DND-41 (cell line): ENCODE data around the gene SLC27A4.

ENCODE experiments used
- ATAC-seq: fragments of 200-7000 bp; cut with Tn5 transposase; 3 replicates; pipeline ENCODE4 v1.9.1; 2021; ENCODE audit warnings: low read depth; ENCODE audit not compliant: insufficient read depth
- DNase-seq: peaks from one replicate; pipeline ENCODE4 v3.0.0-alpha.2; 2020
- H2AFZ ChIP-seq: 2 replicates; pipeline ENCODE4 v1.6.0; 2012; ENCODE audit warnings: low read depth, low read length
- H3K27ac ChIP-seq: 2 replicates; pipeline ENCODE4 v1.5.1; 2012; ENCODE audit warnings: low read length, inconsistent platforms
- H3K27me3 ChIP-seq: fragments of 200-600 bp; sonication (generic); 2 replicates; pipeline ENCODE4 v1.6.0; 2012; ENCODE audit warnings: low read length, mild to moderate bottlenecking, inconsistent platforms; ENCODE audit not compliant: insufficient read depth, poor library complexity
- H3K36me3 ChIP-seq: 2 replicates; pipeline ENCODE4 v1.5.1; 2012; ENCODE audit warnings: low read length, inconsistent platforms; ENCODE audit not compliant: insufficient read depth
- H3K4me1 ChIP-seq: 2 replicates; pipeline ENCODE4 v1.5.1; 2012; ENCODE audit warnings: mild to moderate bottlenecking, low read length; ENCODE audit not compliant: insufficient read depth
- H3K4me2 ChIP-seq: 2 replicates; pipeline ENCODE4 v1.6.0; 2012; ENCODE audit warnings: mild to moderate bottlenecking, moderate library complexity, low read length, inconsistent platforms; ENCODE audit not compliant: insufficient read depth
- H3K4me3 ChIP-seq, 2 experiments: fragments of 200-600 bp in 1 of 2; shearing (Covaris generic) in 1 of 2; 2 replicates each; pipeline ENCODE4 v1.5.1; 2012 to 2016; ENCODE audit warnings: inconsistent platforms in 2 of 2, low read length in 2 of 2, mild to moderate bottlenecking in 2 of 2, low read depth in 1 of 2, moderate library complexity in 1 of 2
- H3K79me2 ChIP-seq: 2 replicates; pipeline ENCODE4 v1.6.0; 2012; ENCODE audit warnings: low read length, inconsistent platforms; ENCODE audit not compliant: insufficient read depth
- H3K9ac ChIP-seq: 2 replicates; pipeline ENCODE4 v1.6.0; 2012; ENCODE audit warnings: low read depth, mild to moderate bottlenecking, inconsistent platforms, low read length, moderate library complexity
- H3K9me3 ChIP-seq: 2 replicates; pipeline ENCODE4 v1.5.1; 2012; ENCODE audit warnings: low read length, moderate library complexity, mild to moderate bottlenecking, inconsistent platforms; ENCODE audit not compliant: insufficient read depth, severe bottlenecking
- H4K20me1 ChIP-seq: 2 replicates; pipeline ENCODE4 v1.6.0; 2012; ENCODE audit warnings: low read length; ENCODE audit not compliant: insufficient read depth
- CTCF ChIP-seq: IDR thresholded peaks from 2 replicates; pipeline ENCODE4 v1.5.1; 2012; ENCODE audit warnings: borderline replicate concordance, low read length, moderate library complexity, mild to moderate bottlenecking; ENCODE audit not compliant: poor library complexity, severe bottlenecking; ENCODE audit errors: extremely low read depth
- EZH2 ChIP-seq: IDR thresholded peaks from 3 replicates; pipeline ENCODE4 v1.6.1; 2012; ENCODE audit warnings: borderline replicate concordance, low read depth, mild to moderate bottlenecking, moderate library complexity, low read length, inconsistent platforms; ENCODE audit not compliant: severe bottlenecking

SLC27A4 gene

GRCh38 chr9:128298535-128299482, 41.5 kb upstream of the SLC27A4 start:
- H3K4me3 ChIP-seq: no peak overlapping the region
- no peak for DNase-seq
- H3K4me2 ChIP-seq: no peak overlapping the region
- H4K20me1 ChIP-seq: no peaks in the 10 kb centered on the region
- H3K27ac ChIP-seq: no peak overlapping the region
- H2AFZ ChIP-seq: no peak overlapping the region
- H3K79me2 ChIP-seq: no peaks in the 10 kb centered on the region
- peaks cover 3% of the 10 kb centered on the region; the same call in 1 of the 2 replicates for H3K4me1 ChIP-seq
- TF ChIP-seq EZH2 (no peak), CTCF (no peak)
- ATAC-seq: no peak
- H3K9me3 ChIP-seq: no peaks in the 10 kb centered on the region
- H3K9ac ChIP-seq: no peak overlapping the region
- H3K27me3 ChIP-seq: no peaks in the 10 kb centered on the region
- H3K36me3 ChIP-seq: no peaks in the 10 kb centered on the region

GRCh38 chr9:128304136-128304970, 36.0 kb upstream of the SLC27A4 start:
- Histone ChIP-seq H4K20me1 (no peaks in the 10 kb centered on the region), H3K36me3 (peaks cover 3% of the 10 kb centered on the region; the same call in 1 of the 2 replicates), H3K9ac (no peak overlapping the region), H3K9me3 (no peaks in the 10 kb centered on the region), H3K79me2 (no peaks in the 10 kb centered on the region), H3K27ac (no peak overlapping the region), H3K4me2 (no peak overlapping the region), H3K27me3 (no peaks in the 10 kb centered on the region), H3K4me3 (no peak overlapping the region), H3K4me1 (no peaks in the 10 kb centered on the region), H2AFZ (no peak overlapping the region)
- ATAC-seq (no peak), DNase-seq (no peak)
- TF ChIP-seq CTCF: no peak
- TF ChIP-seq EZH2: no peak

- Histone ChIP-seq H3K36me3 (peaks cover 9% of the 10 kb centered on the region), H3K27me3 (no peaks in the 10 kb centered on the region), H3K4me2 (no peak overlapping the region), H3K4me1 (no peaks in the 10 kb centered on the region), H3K4me3 (no peak overlapping the region), H4K20me1 (no peaks in the 10 kb centered on the region), H3K79me2 (no peaks in the 10 kb centered on the region), H2AFZ (no peak overlapping the region), H3K9me3 (no peaks in the 10 kb centered on the region), H3K9ac (no peak overlapping the region), H3K27ac (no peak overlapping the region)
- no peak for DNase-seq
- TF ChIP-seq EZH2: no peak
- no peak for ATAC-seq
Measured at GRCh38 chr9:128304971-128305288, 35.4 kb upstream of the SLC27A4 start.

DNA sequence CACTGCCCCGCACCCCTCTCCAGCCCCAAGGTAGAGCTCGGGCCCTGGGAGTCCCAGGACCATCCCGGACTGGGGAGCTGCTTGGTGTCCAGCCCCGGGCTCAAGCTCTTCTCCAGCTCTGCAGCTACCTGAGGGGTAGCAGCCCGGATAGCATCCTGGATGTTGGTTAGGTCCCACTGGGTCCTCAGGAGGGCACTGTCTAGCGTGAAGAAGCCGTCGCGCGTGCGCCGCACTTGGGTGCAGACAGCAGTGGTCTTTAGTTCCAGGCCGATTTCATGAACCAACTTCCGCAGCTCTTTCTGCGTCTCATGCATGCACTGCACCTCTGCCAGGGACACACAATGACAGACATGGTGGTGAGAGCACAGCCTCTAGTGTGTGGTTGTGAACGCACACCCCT, 30.8 kb upstream of the SLC27A4 start:
- no peaks in the 10 kb centered on the region for H3K9me3 ChIP-seq
- no peak overlapping the region for H3K27ac ChIP-seq
- H2AFZ ChIP-seq: no peak overlapping the region
- H4K20me1 ChIP-seq: no peaks in the 10 kb centered on the region
- ATAC-seq: no peak
- no peak for TF ChIP-seq EZH2
- TF ChIP-seq CTCF: no peak
- H3K9ac ChIP-seq: no peak overlapping the region
- H3K36me3 ChIP-seq: peaks cover 34% of the 10 kb centered on the region
- no peak overlapping the region for H3K4me2 ChIP-seq
- H3K4me3 ChIP-seq: no peak overlapping the region
- no peak for DNase-seq
- H3K79me2 ChIP-seq: no peaks in the 10 kb centered on the region
- H3K4me1 ChIP-seq: no peaks in the 10 kb centered on the region
- no peaks in the 10 kb centered on the region for H3K27me3 ChIP-seq
